Chondrocyte (in vitro differentiated cells): Measurements from ENCODE around the gene SMARCA2. TPM values are rescaled to one million over a fixed set of nuclear protein-coding genes. Genes with fewer than 3 reads are reported as not detected.

ENCODE experiments used
- DNase-seq: peaks from one replicate; pipeline ENCODE4 v3.0.0; 2021; ENCODE audit warnings: mixed read lengths, low spot score
- H3K27ac Mint-ChIP-seq: one replicate; pipeline ENCODE4 v1.8.0; 2021; ENCODE audit warnings: mild to moderate bottlenecking, moderate library complexity, mixed read lengths; ENCODE audit not compliant: unreplicated experiment
- H3K27me3 Mint-ChIP-seq: 2 replicates; pipeline ENCODE4 v1.8.0; 2021; ENCODE audit warnings: low read depth, mixed read lengths
- H3K36me3 Mint-ChIP-seq: 2 replicates; pipeline ENCODE4 v1.8.0; 2021; ENCODE audit warnings: low read depth, mixed read lengths
- H3K4me1 Mint-ChIP-seq: 2 replicates; pipeline ENCODE4 v1.8.0; 2021; ENCODE audit warnings: low read depth, mild to moderate bottlenecking, mixed read lengths
- H3K4me3 Mint-ChIP-seq: one replicate; pipeline ENCODE4 v1.8.0; 2021; ENCODE audit warnings: mild to moderate bottlenecking, moderate library complexity, mixed read lengths; ENCODE audit not compliant: unreplicated experiment
- H3K9me3 Mint-ChIP-seq: 2 replicates; pipeline ENCODE4 v1.8.0; 2021; ENCODE audit warnings: low read depth, mixed read lengths
- total RNA-seq: library from RNA; stranded (reverse); gene quantifications from 3 replicates; pipeline ENCODE4 v1.2.1, GENCODE V29; 2021
- TF ChIP-seq, protein P1 (sequence below): fragments of 200-600 bp; sonication (generic); IDR thresholded peaks from 2 replicates; pipeline ENCODE4 v1.5.0; 2021; ENCODE audit warnings: antibody characterized with exemption, mild to moderate bottlenecking, moderate library complexity

The SMARCA2 gene
- total RNA-seq, 1 donor from 2014 or later = 95.1 TPM

DNA sequence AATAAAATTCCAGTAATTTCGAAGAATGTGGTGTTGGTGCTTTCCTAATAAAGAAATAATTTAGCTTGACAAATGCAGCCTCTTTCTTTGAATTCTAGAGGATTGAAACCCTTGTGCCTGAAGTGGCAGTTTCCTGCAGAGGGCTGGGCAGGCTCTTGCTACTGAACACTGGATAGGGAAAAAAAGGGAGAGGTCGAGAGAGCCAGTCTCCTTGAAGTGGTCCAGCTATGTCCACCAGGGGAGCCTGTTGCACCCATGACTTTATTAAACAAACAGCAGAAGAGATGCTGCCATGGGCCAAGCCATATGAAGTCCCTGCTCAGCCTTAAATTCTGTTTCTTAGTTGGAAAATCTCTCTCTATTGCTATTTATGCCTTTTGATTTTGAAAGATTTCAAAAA, 178.4 kb downstream of the SMARCA2 start:
- Mint-ChIP-seq H3K4me1 (peaks cover 30% of the 10 kb centered on the region), H3K4me3 (no peak overlapping the region), H3K27ac (no peak overlapping the region), H3K27me3 (no peaks in the 10 kb centered on the region), H3K9me3 (no peaks in the 10 kb centered on the region), H3K36me3 (peaks cover 23% of the 10 kb centered on the region)
- TF ChIP-seq, protein P1, sequence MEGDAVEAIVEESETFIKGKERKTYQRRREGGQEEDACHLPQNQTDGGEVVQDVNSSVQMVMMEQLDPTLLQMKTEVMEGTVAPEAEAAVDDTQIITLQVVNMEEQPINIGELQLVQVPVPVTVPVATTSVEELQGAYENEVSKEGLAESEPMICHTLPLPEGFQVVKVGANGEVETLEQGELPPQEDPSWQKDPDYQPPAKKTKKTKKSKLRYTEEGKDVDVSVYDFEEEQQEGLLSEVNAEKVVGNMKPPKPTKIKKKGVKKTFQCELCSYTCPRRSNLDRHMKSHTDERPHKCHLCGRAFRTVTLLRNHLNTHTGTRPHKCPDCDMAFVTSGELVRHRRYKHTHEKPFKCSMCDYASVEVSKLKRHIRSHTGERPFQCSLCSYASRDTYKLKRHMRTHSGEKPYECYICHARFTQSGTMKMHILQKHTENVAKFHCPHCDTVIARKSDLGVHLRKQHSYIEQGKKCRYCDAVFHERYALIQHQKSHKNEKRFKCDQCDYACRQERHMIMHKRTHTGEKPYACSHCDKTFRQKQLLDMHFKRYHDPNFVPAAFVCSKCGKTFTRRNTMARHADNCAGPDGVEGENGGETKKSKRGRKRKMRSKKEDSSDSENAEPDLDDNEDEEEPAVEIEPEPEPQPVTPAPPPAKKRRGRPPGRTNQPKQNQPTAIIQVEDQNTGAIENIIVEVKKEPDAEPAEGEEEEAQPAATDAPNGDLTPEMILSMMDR = peak; percentile 28
- DNase-seq = no peak

DNA sequence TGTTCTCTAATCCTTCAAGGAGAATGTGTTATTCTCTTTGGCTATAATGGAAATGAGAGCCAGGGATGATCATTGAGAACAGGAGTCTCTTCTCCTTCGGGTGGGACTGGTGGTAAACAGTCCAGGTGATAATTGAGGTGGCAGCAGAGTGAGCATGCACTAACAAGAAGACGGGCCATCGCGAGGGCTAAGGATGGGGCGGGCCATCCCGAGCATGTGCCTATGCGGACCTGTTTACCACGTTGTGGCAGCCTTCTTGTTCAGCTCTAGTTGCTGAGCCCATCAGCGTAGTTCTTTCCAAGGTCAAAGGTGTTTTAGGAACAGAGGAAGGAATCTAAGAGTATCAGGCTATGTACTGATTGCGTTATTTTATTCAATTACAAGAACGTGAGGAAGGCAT, 180.1 kb downstream of the SMARCA2 start:
- Mint-ChIP-seq H3K4me3 (no peak overlapping the region), H3K27ac (no peak overlapping the region), H3K9me3 (peaks cover 4% of the 10 kb centered on the region), H3K27me3 (no peaks in the 10 kb centered on the region), H3K4me1 (peaks cover 30% of the 10 kb centered on the region), H3K36me3 (peaks cover 17% of the 10 kb centered on the region)
- TF ChIP-seq, protein P1 = no peak
- DNase-seq = no peak

DNA sequence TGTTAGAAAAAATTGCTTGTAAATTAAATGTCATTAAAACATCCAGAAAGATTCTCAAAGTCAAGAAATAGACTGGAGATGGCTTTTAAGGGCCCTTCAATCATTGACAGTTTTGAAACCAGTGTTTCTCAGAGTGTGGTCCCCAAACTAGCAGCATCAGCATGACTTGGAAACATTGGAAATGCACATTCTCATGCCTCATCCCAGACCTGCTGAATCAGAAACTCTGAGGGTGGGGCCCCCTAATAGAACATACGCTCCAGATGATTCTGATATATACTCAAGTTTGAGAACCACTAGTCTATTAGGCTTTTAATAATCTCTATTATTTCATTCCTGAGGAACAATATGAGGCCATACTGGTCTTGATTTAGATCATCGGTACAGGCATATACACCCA, 181.6 kb downstream of the SMARCA2 start:
- TF ChIP-seq, protein P1 = no peak
- Mint-ChIP-seq H3K27ac (no peak overlapping the region), H3K9me3 (peaks cover 9% of the 10 kb centered on the region), H3K36me3 (peaks cover 21% of the 10 kb centered on the region), H3K27me3 (no peaks in the 10 kb centered on the region), H3K4me1 (peaks cover 30% of the 10 kb centered on the region), H3K4me3 (no peak overlapping the region)
- DNase-seq = no peak

DNA sequence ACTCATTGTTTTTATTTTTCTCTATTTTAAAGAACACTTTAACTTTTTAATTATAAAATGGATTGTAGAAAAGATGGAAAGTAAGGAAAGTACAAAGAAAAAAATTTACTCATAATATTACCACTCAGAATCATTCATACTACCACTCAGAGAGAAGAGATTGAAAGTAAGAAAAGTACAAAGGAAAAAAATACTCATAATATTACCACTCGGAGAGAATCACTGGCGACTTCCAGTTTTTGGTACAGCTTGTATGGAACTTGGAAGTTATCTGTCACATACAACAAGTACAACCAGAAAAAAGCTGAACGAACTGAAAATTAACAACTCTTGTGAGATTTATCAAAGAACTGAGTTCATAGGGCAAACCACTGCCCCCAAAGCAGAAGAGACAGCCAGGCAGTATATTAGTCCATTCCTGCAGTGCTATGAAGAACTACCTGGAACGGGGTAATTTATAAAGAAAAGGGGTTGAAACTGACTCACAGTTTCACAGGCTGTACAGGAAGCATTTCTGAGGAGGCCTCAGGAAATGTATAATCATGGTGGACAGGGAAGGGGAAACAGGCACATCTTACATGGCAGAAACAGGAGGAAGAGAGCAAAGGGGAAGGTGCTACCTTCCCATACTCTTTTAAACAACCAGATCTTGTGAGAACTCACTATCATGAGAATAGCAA, 183.9 kb downstream of the SMARCA2 start:
- no peak overlapping the region for H3K4me3 Mint-ChIP-seq
- H3K36me3 Mint-ChIP-seq = peaks cover 19% of the 10 kb centered on the region
- no peaks in the 10 kb centered on the region for H3K27me3 Mint-ChIP-seq
- DNase-seq = no peak
- peaks cover 20% of the 10 kb centered on the region for H3K9me3 Mint-ChIP-seq
- TF ChIP-seq, protein P1 = no peak
- no peak overlapping the region for H3K27ac Mint-ChIP-seq
- H3K4me1 Mint-ChIP-seq = peaks cover 11% of the 10 kb centered on the region

DNA sequence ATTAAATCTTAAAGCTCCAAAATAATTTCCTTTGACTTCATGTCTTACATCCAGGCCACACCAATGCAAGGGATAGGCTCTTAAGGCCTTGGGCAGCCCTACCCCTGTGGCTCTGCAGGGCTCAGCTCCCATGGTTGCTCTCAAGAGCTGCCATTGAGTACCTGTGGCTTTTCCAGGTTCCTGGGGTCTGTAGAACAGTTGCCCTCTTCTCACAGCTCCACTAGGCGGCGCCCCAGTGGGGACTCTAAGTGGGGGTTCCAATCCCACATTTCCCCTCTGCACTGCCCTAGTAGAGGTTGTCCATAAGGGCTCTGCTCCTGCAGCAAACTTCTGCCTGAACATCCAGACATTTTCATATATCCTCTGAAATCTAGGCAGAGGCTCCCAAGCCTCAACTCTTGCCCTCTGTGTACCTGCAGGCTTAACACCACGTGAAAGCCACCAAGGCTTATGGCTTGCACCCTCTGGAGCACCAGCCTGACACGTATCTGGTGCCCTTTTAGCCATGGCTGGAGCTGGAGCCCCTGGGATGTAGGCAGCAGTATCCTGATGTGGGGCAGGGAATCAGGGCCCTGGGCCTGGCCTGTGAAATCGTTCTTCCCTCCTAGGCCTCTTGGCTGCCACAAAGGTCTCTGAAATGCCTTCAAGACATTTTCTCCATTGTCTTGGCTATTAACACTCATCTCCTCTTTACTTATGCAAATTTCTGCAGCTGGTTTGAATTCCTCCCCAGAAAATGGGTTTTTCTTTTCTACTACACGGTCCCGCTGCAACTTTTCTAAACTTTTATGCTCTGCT, 185.1 kb downstream of the SMARCA2 start:
- peaks cover 2% of the 10 kb centered on the region for H3K4me1 Mint-ChIP-seq
- TF ChIP-seq, protein P1 = no peak
- H3K9me3 Mint-ChIP-seq = peaks cover 20% of the 10 kb centered on the region
- H3K27me3 Mint-ChIP-seq = no peaks in the 10 kb centered on the region
- H3K36me3 Mint-ChIP-seq = peaks cover 17% of the 10 kb centered on the region
- H3K27ac Mint-ChIP-seq = no peak overlapping the region
- DNase-seq = no peak
- H3K4me3 Mint-ChIP-seq = no peak overlapping the region
